Activated gamma-delta T cell treated with anti-CD3 and anti-CD28 coated beads, Interleukin-2, amount 50 U/mL, for 16 hours (primary cell): ENCODE data around the gene ABCA6.

Source experiments
- DNase-seq: peaks from one replicate; pipeline ENCODE4 v3.0.0-alpha.2; 2020; ENCODE audit warnings: low read depth

ABCA6 gene

GRCh38 chr17:69143151-69143550 lies 1.5 kb upstream of the ABCA6 start:
- DNase-seq, result no peak

- no peak for DNase-seq
Measured at GRCh38 chr17:69142175-69142802, 594 bp upstream of the ABCA6 start.

DNA sequence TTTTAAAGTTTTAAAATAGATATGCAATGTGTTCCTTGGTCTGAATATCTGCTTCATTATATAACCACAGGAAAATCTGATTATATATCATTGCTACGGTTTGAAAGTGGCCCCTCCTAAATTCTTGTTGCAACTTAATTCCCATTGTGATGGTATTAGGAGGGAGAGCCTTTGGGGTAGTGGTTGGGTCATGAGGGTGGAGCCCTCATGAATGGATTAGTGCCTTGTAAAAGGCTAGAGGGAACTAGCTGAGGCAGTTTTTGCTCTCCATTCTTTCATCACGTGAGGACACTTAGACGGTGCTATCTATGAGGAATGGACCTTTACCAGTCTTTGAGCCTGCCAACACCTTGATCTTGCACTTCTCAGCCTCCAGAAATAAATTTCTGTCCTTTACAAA lies 7.6 kb downstream of the ABCA6 start:
- DNase-seq, result no peak

GRCh38 chr17:69130627-69131296 lies 10.9 kb downstream of the ABCA6 start:
- no peak for DNase-seq

GRCh38 chr17:69123626-69124025 lies 18.1 kb downstream of the ABCA6 start:
- no peak for DNase-seq

DNA sequence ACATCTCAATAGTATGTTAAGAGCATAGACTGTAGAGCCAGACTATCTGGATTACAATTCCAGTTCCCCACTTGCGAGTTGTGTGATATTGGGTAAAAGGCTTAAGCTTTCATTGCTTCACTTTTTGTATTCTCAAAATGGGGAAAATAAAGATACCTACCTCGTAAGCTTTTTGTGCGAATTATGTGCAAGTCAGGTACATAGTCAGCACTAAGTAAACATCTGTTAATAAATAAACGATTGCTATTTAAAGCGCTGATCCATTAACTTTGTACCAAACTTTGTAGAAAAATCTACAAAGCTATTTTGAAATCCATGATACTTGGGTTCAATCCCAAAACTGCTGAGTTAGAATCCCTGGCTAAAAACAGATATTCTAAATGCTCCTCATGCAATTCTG lies 19.6 kb downstream of the ABCA6 start:
- no peak for DNase-seq

DNA sequence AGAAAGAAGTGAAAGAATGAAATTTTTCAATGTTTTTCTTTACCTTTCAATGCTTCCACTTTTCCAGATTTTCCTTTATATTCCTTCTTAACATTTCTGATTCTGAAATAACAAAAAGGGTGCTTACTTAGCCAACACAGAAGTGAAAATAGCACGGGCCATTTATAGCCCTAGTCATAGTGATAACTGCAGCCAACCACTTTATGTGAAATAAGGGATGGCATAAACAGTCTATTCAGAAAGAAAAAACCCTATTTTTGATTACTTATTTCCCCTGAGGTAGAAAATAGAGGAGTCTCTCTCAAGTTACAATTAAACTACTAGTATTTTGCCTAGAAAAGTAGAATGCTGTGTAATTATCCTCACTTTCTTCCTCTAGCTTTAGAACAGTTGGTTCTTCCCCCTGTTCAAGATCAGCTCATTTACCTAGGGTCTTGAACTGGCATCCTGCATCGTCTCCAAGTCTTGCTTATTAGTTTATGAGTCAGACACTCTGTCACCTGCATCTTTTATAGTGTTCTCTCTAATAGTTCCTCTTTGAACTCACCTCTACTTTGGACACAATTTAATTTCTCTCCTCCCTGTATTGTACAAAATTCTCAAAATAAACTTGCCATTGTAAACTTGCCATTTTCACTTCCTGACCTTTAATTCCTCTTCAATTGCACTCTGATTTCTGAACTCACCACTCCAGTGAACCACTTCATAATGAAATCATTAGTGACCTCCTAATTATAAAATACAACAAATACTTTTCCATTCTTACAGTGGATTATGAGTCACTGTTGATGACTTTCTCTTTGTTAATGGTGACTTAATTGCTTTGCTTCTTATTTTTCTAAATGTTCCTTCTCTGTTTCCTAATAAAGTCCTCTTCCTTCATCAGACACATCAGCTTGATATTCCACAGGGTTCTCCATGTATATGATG lies 23.6 kb downstream of the ABCA6 start:
- no peak for DNase-seq

DNA sequence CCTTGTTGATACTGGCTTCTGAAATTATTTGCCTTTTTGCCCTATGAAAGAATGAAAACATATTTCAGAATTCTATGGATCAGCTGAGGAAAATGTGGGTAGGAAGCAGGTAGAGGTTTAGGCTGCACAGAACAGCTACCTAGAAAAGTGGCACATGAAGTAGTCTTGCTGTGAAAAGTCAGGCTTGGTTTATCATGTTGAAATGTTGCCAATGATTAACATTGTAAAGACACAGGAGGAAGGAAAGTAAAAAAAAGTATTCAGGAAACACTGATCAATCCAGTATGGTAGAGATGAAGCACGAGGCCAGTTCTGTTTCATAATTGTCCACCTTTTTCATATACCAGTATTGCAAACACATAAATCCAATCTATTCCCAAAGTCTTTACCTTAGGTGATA lies 29.9 kb downstream of the ABCA6 start:
- no peak for DNase-seq

- no peak for DNase-seq
Measured at GRCh38 chr17:69105907-69106730, 35.6 kb downstream of the ABCA6 start.

DNA sequence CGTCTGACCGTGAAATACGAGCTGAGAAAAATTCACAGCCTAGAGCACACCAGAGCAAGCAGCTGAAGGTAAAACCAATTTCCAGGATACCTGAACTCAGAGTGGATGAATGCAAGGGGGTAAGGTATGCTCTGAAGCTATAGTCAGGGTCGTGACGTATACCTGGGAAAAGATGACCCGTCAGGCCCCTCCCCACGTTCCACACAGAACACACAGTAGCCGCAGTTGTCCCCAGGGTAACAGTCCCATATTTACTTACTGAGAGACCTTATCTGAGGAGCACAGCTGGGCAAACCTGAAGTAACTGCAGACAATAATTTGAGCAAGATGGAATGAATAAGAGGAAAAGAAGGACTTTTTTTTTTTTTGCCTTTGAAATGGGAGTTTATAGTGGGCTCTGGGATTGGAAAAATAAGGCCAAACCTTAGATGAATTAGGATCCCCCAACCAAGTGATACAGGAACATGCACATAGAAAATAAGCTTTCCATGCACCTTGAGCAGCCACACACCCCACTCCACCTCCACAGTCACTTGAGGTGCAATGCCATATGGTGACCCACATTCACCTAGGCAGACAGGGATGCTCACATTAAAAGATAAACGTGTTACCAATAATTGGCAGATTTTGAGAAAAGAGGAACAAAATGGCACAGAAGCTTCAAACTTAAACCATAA lies 38.0 kb downstream of the ABCA6 start:
- DNase-seq, result no peak

GRCh38 chr17:69098625-69099024 lies 43.1 kb downstream of the ABCA6 start:
- DNase-seq, result no peak

DNA sequence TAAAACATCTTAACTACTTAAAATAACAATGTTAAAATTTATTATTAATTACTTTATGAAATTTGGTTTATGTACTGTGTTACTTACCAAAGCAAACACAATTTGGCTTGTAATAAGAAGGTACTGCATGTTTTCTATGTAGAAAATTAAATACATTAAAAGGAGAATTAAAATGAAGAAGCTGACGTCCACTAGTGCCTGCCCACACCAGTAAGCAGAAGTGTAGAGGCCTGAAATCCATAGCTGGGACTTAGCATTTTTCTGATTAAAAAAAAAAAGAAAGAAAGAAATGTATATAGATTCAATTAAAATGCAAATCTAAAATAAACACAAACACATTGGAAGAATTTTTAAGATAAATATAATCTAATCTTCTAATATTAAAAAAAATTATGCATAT lies 45.2 kb downstream of the ABCA6 start:
- no peak for DNase-seq

GRCh38 chr17:69093995-69094394 lies 47.7 kb downstream of the ABCA6 start:
- no peak for DNase-seq

DNA sequence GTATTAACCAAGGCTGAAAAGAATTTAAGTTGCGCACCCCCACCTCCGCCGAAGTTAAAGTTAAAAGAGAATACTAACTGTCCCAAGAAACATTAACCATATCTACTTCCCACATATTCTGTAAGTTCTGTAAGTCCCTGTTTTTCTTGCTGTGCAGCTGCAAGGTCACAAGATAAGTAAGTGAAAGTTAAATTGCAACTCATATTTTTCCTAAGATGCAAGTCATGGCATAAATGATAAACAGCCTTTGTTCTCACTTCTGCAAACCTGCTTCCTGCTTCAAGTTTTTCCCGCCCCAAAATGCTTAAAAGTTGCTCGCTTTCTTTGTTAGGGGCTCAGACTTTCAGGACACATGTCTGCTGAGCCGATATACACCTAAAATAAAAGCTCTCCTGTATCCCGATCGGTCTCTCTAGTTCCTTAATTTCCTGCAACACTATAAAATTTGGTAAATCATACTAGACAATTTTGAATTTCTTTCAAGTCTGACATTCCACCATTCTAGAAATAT lies 48.4 kb downstream of the ABCA6 start:
- no peak for DNase-seq

DNA sequence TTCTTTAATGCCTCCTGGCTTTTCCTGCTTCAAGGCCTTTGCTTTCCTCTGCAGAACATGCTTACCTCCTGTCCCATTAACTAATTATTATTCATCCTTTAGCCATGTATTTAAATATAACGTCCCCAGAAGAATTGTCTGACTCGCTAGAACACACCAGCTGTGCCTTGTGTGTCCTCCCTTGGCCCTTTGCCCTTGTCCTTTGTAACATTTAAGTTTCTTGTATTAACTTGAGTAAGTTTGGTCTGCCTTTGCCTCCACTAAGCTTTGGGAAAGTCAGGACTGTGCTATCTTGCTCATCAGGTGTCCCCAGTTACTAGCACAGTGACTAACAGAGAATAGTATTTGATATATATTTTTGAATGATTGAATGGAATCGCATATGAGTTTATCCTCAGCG lies 51.3 kb downstream of the ABCA6 start:
- DNase-seq, result no peak

GRCh38 chr17:69088643-69089200 lies 53.0 kb downstream of the ABCA6 start:
- DNase-seq, result no peak

DNA sequence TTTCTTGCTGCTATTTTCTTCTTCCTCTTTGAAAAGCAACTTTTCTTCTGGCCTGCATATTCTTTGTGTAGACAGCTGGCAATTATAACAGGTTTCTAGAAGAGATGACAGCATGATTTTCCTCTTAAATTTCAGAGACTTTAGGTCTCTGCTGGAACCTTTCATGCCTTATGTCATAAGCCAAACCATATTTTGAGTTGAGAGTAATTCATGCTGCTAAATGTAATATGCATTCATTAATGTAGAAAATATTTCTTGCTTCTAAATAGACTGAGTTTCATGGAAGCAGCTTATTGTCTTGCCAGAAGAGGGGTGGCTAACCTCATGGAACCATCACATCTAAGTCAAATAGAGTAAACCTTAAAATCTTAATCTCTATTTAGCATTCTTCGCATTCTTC lies 55.1 kb downstream of the ABCA6 start:
- no peak for DNase-seq

DNA sequence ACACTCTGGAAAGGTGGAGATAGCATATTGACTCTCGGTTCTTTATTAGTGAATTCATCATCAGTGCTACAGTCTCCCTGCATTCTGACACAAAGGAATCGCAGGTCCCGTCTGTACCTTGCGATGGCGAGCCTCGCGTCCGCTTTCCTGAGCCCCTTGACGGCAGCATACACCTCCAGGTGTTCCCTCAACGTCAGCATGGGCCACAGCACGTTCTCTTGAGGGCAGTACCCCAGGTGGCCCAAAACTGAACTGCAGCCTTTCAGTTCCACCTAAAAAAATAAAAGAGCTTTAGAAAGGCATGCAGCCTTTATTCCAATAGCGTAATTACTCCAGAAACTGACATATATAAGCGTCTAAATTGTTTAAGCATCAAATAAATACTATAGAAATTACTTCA lies 56.8 kb downstream of the ABCA6 start:
- DNase-seq, result no peak

DNA sequence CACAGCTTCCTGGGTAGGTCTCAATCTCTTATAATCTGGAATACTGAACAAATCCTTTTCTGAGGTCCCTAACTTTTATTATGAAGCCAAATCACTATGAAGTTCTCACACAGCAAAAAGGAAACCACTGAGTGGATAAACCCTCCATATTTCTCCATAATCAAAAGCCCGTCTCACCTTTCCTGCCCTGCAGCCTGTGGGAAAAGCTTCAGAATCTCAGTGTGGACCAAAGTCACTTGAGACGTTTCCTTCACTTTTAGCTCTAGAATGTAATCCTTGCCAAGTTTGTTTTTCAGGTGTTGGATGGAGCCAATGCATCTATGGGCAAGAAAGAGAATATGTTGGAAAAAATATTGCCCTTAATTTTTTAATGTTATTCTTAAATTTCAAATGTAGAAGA lies 59.0 kb downstream of the ABCA6 start:
- DNase-seq, result no peak

DNA sequence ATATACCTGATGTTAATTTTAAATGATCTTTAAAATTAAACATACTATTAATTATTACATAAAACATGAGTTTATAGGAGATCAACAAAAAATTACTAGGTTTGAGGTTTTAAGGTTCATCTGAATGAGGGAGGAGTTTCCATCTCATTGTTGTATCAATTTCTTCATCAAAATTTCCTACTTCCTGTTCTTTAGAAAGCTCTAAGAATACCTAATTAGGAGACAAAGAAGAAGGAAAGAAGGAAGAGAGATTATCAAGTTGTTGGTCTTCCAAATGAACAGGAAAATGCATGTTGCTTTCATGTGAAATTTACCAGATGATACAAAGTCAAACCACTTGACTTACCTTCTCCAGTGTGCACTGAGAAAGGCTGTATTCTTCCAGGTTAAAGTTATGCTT lies 62.8 kb downstream of the ABCA6 start:
- no peak for DNase-seq

DNA sequence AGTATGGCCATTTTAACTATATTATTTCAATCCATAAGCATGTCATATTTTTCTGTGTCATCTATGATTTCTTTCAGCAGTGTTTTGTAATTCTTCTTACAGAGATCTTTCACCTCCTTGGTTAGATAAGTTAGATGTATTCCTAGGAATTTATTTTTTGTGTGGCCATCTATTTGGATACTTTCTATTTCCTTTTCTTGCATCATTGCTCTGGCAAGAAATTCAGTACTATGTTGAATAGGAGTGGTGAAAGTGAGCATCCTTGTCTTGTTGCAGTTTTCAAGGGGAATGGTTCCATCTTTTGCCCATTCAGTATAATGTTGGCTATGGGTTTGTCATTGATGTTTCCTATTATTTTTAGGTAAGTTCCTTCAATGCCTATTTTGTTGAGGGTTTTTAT lies 65.9 kb downstream of the ABCA6 start:
- DNase-seq, result no peak
